Measurements from ENCODE around the gene FOXD2.

Gene FOXD2

GRCh38 chr1:47434051-47434842 lies 3.6 kb upstream of the FOXD2 start:
- Histone ChIP-seq H3K4me1 (ENCODE audit: control insufficient read depth in 1 of 2, insufficient read depth in 2 of 2, low read length in 2 of 2) (peaks cover 13 to 61% of the 10 kb centered on the region in 2 donors), H3K9me3 (ENCODE audit: control insufficient read depth in 1 of 2, low read length in 2 of 2) (no peaks in the 10 kb centered on the region), H3K27ac (ENCODE audit: low read length) (no peak overlapping the region), H3K4me3 (ENCODE audit: low read depth in 1 of 2, low read length in 2 of 2) (peak overlapping the region; percentile 26 to 33), H3K27me3 (ENCODE audit: low read depth, low read length) (peaks cover 48% of the 10 kb centered on the region), H3K36me3 (ENCODE audit: control insufficient read depth in 1 of 2, insufficient read depth in 2 of 2, low read length in 2 of 2) (no peaks in the 10 kb centered on the region)

GRCh38 chr1:47435506-47436303 lies 2.1 kb upstream of the FOXD2 start:
- Histone ChIP-seq H3K9me3 (ENCODE audit: control insufficient read depth in 1 of 2, low read length in 2 of 2) (no peaks in the 10 kb centered on the region), H3K27ac (ENCODE audit: low read length) (no peak overlapping the region), H3K36me3 (ENCODE audit: control insufficient read depth in 1 of 2, insufficient read depth in 2 of 2, low read length in 2 of 2) (no peaks in the 10 kb centered on the region), H3K27me3 (ENCODE audit: low read depth, low read length) (peaks cover 60% of the 10 kb centered on the region), H3K4me1 (ENCODE audit: control insufficient read depth in 1 of 2, insufficient read depth in 2 of 2, low read length in 2 of 2) (peaks cover 13 to 66% of the 10 kb centered on the region in 2 donors), H3K4me3 (ENCODE audit: low read depth in 1 of 2, low read length in 2 of 2) (no peak overlapping the region)

- H3K9me3 ChIP-seq (ENCODE audit: control insufficient read depth in 1 of 2, low read length in 2 of 2) = no peaks in the 10 kb centered on the region
- no peak overlapping the region for H3K27ac ChIP-seq (ENCODE audit: low read length)
- peaks cover 13 to 66% of the 10 kb centered on the region in 2 donors for H3K4me1 ChIP-seq (ENCODE audit: control insufficient read depth in 1 of 2, insufficient read depth in 2 of 2, low read length in 2 of 2)
- peaks cover 60% of the 10 kb centered on the region for H3K27me3 ChIP-seq (ENCODE audit: low read depth, low read length)
- no peaks in the 10 kb centered on the region for H3K36me3 ChIP-seq (ENCODE audit: control insufficient read depth in 1 of 2, insufficient read depth in 2 of 2, low read length in 2 of 2)
- H3K4me3 ChIP-seq (ENCODE audit: low read depth in 1 of 2, low read length in 2 of 2) = peak overlapping the region; percentile 52 to 74
Observed at GRCh38 chr1:47436304-47436978, 1.4 kb upstream of the FOXD2 start.

- Histone ChIP-seq H3K36me3 (ENCODE audit: control insufficient read depth in 1 of 2, insufficient read depth in 2 of 2, low read length in 2 of 2) (no peaks in the 10 kb centered on the region), H3K4me3 (ENCODE audit: low read depth in 1 of 2, low read length in 2 of 2) (peak overlapping the region; percentile 52 to 74), H3K9me3 (ENCODE audit: control insufficient read depth in 1 of 2, low read length in 2 of 2) (no peaks in the 10 kb centered on the region), H3K4me1 (ENCODE audit: control insufficient read depth in 1 of 2, insufficient read depth in 2 of 2, low read length in 2 of 2) (peaks cover 13 to 63% of the 10 kb centered on the region in 2 donors), H3K27me3 (ENCODE audit: low read depth, low read length) (peaks cover 60% of the 10 kb centered on the region), H3K27ac (ENCODE audit: low read length) (no peak overlapping the region)
Observed at GRCh38 chr1:47436979-47437446, 831 bp upstream of the FOXD2 start.

- no peak overlapping the region for H3K27ac ChIP-seq (ENCODE audit: low read length)
- no peaks in the 10 kb centered on the region for H3K9me3 ChIP-seq (ENCODE audit: control insufficient read depth in 1 of 2, low read length in 2 of 2)
- peaks cover 13 to 51% of the 10 kb centered on the region in 2 donors for H3K4me1 ChIP-seq (ENCODE audit: control insufficient read depth in 1 of 2, insufficient read depth in 2 of 2, low read length in 2 of 2)
- H3K36me3 ChIP-seq (ENCODE audit: control insufficient read depth in 1 of 2, insufficient read depth in 2 of 2, low read length in 2 of 2) = no peaks in the 10 kb centered on the region
- peaks cover 66% of the 10 kb centered on the region for H3K27me3 ChIP-seq (ENCODE audit: low read depth, low read length)
- H3K4me3 ChIP-seq (ENCODE audit: low read depth in 1 of 2, low read length in 2 of 2) = peak overlapping the region in 1 of 2 donors; percentile 74
Observed at GRCh38 chr1:47438165-47439016, 547 bp downstream of the FOXD2 start.

GRCh38 chr1:47439017-47439818 lies 1.4 kb downstream of the FOXD2 start:
- Histone ChIP-seq H3K4me3 (ENCODE audit: low read depth in 1 of 2, low read length in 2 of 2) (no peak overlapping the region), H3K4me1 (ENCODE audit: control insufficient read depth in 1 of 2, insufficient read depth in 2 of 2, low read length in 2 of 2) (peaks cover 8 to 46% of the 10 kb centered on the region in 2 donors), H3K36me3 (ENCODE audit: control insufficient read depth in 1 of 2, insufficient read depth in 2 of 2, low read length in 2 of 2) (no peaks in the 10 kb centered on the region), H3K9me3 (ENCODE audit: control insufficient read depth in 1 of 2, low read length in 2 of 2) (no peaks in the 10 kb centered on the region), H3K27me3 (ENCODE audit: low read depth, low read length) (peaks cover 66% of the 10 kb centered on the region), H3K27ac (ENCODE audit: low read length) (no peak overlapping the region)

- Histone ChIP-seq H3K4me3 (ENCODE audit: low read depth in 1 of 2, low read length in 2 of 2) (no peak overlapping the region), H3K4me1 (ENCODE audit: control insufficient read depth in 1 of 2, insufficient read depth in 2 of 2, low read length in 2 of 2) (peaks cover 9 to 47% of the 10 kb centered on the region in 2 donors), H3K27me3 (ENCODE audit: low read depth, low read length) (peaks cover 66% of the 10 kb centered on the region), H3K9me3 (ENCODE audit: control insufficient read depth in 1 of 2, low read length in 2 of 2) (no peaks in the 10 kb centered on the region), H3K27ac (ENCODE audit: low read length) (no peak overlapping the region), H3K36me3 (ENCODE audit: control insufficient read depth in 1 of 2, insufficient read depth in 2 of 2, low read length in 2 of 2) (no peaks in the 10 kb centered on the region)
Observed at GRCh38 chr1:47439819-47440598, 2.2 kb downstream of the FOXD2 start.

- Histone ChIP-seq H3K36me3 (ENCODE audit: control insufficient read depth in 1 of 2, insufficient read depth in 2 of 2, low read length in 2 of 2) (no peaks in the 10 kb centered on the region), H3K4me3 (ENCODE audit: low read depth in 1 of 2, low read length in 2 of 2) (no peak overlapping the region), H3K27me3 (ENCODE audit: low read depth, low read length) (peaks cover 69% of the 10 kb centered on the region), H3K27ac (ENCODE audit: low read length) (no peak overlapping the region), H3K9me3 (ENCODE audit: control insufficient read depth in 1 of 2, low read length in 2 of 2) (no peaks in the 10 kb centered on the region), H3K4me1 (ENCODE audit: control insufficient read depth in 1 of 2, insufficient read depth in 2 of 2, low read length in 2 of 2) (peaks cover 9 to 47% of the 10 kb centered on the region in 2 donors)
Observed at GRCh38 chr1:47440599-47441081, 2.8 kb downstream of the FOXD2 start.

- Histone ChIP-seq H3K4me3 (ENCODE audit: low read depth in 1 of 2, low read length in 2 of 2) (no peak overlapping the region), H3K27me3 (ENCODE audit: low read depth, low read length) (peaks cover 69% of the 10 kb centered on the region), H3K4me1 (ENCODE audit: control insufficient read depth in 1 of 2, insufficient read depth in 2 of 2, low read length in 2 of 2) (peaks cover 8 to 37% of the 10 kb centered on the region in 2 donors), H3K9me3 (ENCODE audit: control insufficient read depth in 1 of 2, low read length in 2 of 2) (no peaks in the 10 kb centered on the region), H3K27ac (ENCODE audit: low read length) (no peak overlapping the region), H3K36me3 (ENCODE audit: control insufficient read depth in 1 of 2, insufficient read depth in 2 of 2, low read length in 2 of 2) (no peaks in the 10 kb centered on the region)
Observed at GRCh38 chr1:47441450-47442106, 3.7 kb downstream of the FOXD2 start.
